ENCODE measurements around the gene STK10. TPM values are rescaled to one million over a fixed set of nuclear protein-coding genes. Genes with fewer than 3 reads are reported as not detected.

Gene STK10
- total and polyA plus RNA-seq, 11 donors: 5.5 to 52.9 (median 10.2) TPM

DNA sequence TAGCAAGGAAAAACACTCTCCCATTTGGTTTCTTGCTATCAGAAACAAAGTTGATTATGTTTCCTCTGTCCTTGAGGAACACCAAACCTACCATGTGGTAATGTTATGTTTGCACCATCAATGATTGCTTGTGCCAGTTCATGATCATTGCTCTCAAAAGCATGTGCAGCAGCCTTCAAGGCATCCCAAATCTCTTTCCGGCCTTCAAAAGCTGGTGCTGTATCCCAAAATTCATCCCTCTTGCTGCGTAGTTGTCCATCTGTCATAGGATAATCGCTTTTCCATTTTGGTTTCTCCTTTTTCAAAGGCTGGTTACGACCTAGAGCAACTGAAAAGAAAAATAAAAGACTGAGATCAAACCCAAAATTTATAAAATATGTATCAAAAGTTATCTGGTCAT is 46.0 kb upstream of the STK10 start:
- H3K36me3 ChIP-seq: peaks cover 0 to 43% (median 31%) of the 10 kb centered on the region in 9 donors
- H3K4me1 ChIP-seq: peaks cover 0 to 35% (median 9%) of the 10 kb centered on the region in 12 donors
- intact Hi-C loops (cut with DNase I): no loop called here
- 93 to 98% (median 97%) methylated on average over 4 of the region's 4 CpGs for WGBS, 4 donors
- H3K4me3 ChIP-seq: no peak overlapping the region
- ATAC-seq (no peak), DNase-seq (no peak)
- no peaks in the 10 kb centered on the region for H3K9me3 ChIP-seq
- no peak overlapping the region for H3K27ac ChIP-seq
- TF ChIP-seq, protein P1, sequence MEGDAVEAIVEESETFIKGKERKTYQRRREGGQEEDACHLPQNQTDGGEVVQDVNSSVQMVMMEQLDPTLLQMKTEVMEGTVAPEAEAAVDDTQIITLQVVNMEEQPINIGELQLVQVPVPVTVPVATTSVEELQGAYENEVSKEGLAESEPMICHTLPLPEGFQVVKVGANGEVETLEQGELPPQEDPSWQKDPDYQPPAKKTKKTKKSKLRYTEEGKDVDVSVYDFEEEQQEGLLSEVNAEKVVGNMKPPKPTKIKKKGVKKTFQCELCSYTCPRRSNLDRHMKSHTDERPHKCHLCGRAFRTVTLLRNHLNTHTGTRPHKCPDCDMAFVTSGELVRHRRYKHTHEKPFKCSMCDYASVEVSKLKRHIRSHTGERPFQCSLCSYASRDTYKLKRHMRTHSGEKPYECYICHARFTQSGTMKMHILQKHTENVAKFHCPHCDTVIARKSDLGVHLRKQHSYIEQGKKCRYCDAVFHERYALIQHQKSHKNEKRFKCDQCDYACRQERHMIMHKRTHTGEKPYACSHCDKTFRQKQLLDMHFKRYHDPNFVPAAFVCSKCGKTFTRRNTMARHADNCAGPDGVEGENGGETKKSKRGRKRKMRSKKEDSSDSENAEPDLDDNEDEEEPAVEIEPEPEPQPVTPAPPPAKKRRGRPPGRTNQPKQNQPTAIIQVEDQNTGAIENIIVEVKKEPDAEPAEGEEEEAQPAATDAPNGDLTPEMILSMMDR (IDR thresholded peaks at IDR 0.05): no peak
- no peak for TF ChIP-seq POLR2A (IDR thresholded peaks at IDR 0.05)
- no peaks in the 10 kb centered on the region for H3K27me3 ChIP-seq

DNA sequence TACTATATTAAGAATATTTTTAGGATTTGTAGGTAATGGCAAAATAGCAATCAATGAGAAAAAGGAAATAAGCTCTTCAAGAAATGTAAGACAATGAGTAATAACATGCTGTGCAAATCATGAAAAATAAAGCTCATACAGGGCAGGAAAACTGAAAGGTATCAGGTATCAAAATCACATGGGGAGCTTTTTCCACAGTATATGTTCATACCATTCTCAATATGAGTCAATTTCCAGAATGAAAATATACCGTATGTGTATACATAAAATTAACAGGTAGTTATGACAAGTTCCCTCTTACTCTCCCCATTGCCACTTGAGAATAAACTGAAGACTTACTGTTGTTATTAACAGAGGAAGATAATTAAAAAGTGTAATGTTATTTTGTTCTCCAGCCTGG is 41.9 kb upstream of the STK10 start:
- peaks cover 0 to 66% (median 46%) of the 10 kb centered on the region in 9 donors for H3K36me3 ChIP-seq
- ATAC-seq: no peak
- intact Hi-C loops (cut with DNase I): no loop called here

DNA sequence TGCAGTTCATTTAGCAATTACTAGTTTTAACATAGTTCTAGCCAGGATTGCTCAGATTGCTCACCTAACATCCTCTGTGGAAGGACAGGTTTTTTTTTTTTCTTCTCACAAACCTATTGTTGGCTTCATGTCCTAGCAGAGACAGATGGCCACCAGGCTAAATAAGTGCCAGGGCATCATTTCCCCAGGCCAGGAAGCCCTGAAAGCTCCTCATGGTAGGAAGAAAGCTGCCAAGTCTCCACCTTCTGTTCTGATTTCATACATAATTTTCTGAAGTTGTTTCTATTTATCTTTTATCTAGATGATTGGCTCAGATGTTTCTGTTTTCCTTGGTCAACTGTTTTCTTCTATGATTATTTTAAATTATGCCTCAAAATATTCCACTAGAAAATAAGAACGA is 37.0 kb upstream of the STK10 start:
- ATAC-seq: no peak
- H3K4me3 ChIP-seq: no peak overlapping the region
- H3K36me3 ChIP-seq: peaks cover 0 to 47% (median 24%) of the 10 kb centered on the region in 9 donors
- 93 to 98% (median 95%) methylated on average over 1 of the region's 1 CpG for WGBS, 4 donors
- H3K9me3 ChIP-seq: no peaks in the 10 kb centered on the region
- intact Hi-C loops (cut with DNase I): no loop called here
- TF ChIP-seq POLR2A (IDR thresholded peaks at IDR 0.05): no peak
- TF ChIP-seq, protein P1 (IDR thresholded peaks at IDR 0.05): no peak
- H3K27ac ChIP-seq: no peak overlapping the region
- no peak for DNase-seq
- no peaks in the 10 kb centered on the region for H3K27me3 ChIP-seq
- no peaks in the 10 kb centered on the region for H3K4me1 ChIP-seq

More for the DNA sequence above, 41.9 kb upstream of the STK10 start:
- TF ChIP-seq, protein P1 (IDR thresholded peaks at IDR 0.05): no peak
- no peak for TF ChIP-seq POLR2A (IDR thresholded peaks at IDR 0.05)
- Histone ChIP-seq H3K9me3 (no peaks in the 10 kb centered on the region), H3K27ac (no peak overlapping the region), H3K4me3 (no peak overlapping the region), H3K4me1 (peaks cover 0 to 4% (median 0%) of the 10 kb centered on the region in 12 donors), H3K27me3 (no peaks in the 10 kb centered on the region)
- DNase-seq: no peak
- WGBS, 4 donors: 93 to 100% (median 98%) methylated on average over 1 of the region's 1 CpG

DNA sequence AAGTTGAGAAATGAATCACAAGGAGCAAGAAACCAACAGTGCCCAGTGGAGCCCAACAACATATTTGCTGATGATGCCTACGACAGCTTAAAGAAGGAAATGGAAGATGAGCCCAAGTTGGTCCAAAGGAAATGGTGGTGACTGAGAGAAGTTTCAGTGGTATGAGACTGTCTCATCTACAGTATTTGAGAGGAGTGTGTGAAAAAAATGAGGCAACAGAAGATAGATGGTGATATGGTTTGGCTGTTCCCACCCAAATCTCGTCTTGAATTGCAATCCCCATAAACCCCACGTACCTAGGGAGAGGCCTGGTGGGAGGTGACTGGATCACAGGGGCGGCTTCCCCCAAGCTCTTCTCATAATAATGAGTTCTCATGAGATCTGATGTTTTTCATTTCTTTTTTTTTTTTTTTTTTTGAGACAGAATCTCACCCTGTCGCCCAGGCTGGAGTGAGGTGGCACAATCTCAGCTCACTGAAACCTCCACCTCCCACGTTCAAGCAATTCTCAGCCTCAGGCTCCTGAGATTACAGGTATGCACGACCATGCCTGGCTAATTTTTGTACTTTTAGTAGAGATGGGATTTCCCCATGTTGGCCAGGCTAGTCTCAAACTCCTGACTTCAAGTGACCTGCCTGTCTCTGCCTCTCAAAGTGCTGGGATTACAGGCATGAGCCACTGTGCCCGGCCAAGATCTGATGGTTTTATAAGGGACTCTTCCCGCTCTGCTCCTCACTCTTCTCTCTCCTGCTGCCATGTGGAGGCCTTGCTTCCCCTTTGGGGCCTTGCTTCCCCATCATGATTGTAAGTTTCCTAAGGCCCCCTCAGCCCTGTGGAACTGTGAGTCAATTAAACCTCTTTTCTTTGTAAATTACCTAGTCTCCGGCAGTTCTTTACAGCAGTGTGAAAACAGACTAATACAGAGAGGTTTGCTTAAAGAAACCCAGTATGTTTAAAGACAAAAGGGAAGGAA is 36.2 kb upstream of the STK10 start:
- whole genome bisulfite sequencing, 4 donors: 90 to 94% (median 94%) methylated on average over 10 of the region's 10 CpGs

More for the DNA sequence above, 36.2 kb upstream of the STK10 start:
- H3K36me3 ChIP-seq: peaks cover 0 to 42% (median 29%) of the 10 kb centered on the region in 9 donors
- no peak overlapping the region for H3K4me3 ChIP-seq
- H3K27ac ChIP-seq: no peak overlapping the region
- no peaks in the 10 kb centered on the region for H3K4me1 ChIP-seq
- ATAC-seq (no peak), DNase-seq (no peak)
- TF ChIP-seq, protein P1 (IDR thresholded peaks at IDR 0.05): no peak
- TF ChIP-seq POLR2A (IDR thresholded peaks at IDR 0.05): no peak
- no peaks in the 10 kb centered on the region for H3K27me3 ChIP-seq
- peaks cover 0 to 7% (median 0%) of the 10 kb centered on the region in 12 donors for H3K9me3 ChIP-seq
- intact Hi-C loops (cut with DNase I): no loop called here
